Esophagus squamous epithelium (tissue), 5 donors: ENCODE data around the gene ARHGAP32. TPM values are rescaled to one million over a fixed set of nuclear protein-coding genes. Genes with fewer than 3 reads are reported as not detected.
"Not testable (repeated sequence)": the region's sequence is repeated elsewhere in the genome, so short reads cannot be mapped to it uniquely, and the experiment has no call there.

Experiments
- DNase-seq: peaks from one replicate; lab custom pipeline; 2025; lab: John Stamatoyannopoulos, UW
- H3K27ac ChIP-seq, 4 donors: fragments of 200-600 bp; sonication (generic); one replicate each; pipeline ENCODE4 v1.5.1; 2016 to 2019; ENCODE audit warnings: mild to moderate bottlenecking in 1 of 4
- H3K27me3 ChIP-seq, 4 donors: fragments of 200-600 bp; sonication (generic); 1 replicate in 3 of 4; 2 replicates in 1 of 4; pipeline versions ENCODE4 v1.5.1 to v1.6.0; 2017 to 2021; ENCODE audit warnings: antibody characterized with exemption in 1 of 4
- H3K36me3 ChIP-seq, 3 donors: fragments of 200-600 bp; sonication (generic); one replicate each; pipeline ENCODE4 v1.5.1; 2016 to 2019
- H3K4me1 ChIP-seq, 3 donors: fragments of 200-600 bp; sonication (generic); one replicate each; pipeline ENCODE4 v1.5.1; 2017 to 2019
- H3K4me3 ChIP-seq, 4 donors: fragments of 200-600 bp; sonication (generic); 1 replicate in 3 of 4; 2 replicates in 1 of 4; pipeline ENCODE4 v1.5.1; 2016 to 2019; ENCODE audit warnings: mild to moderate bottlenecking in 2 of 4, moderate library complexity in 1 of 4
- H3K9me3 ChIP-seq, 3 donors: fragments of 200-600 bp; sonication (generic); one replicate each; pipeline ENCODE4 v1.5.1; 2016 to 2019
- CTCF ChIP-seq, 6 experiments: fragments of 450-650 bp in 4 of 6; fragments of 200-600 bp in 2 of 6; sonication (generic) in 2 of 6; IDR thresholded peaks; one replicate each; pipeline ENCODE4 v1.5.1; 2016 to 2019; ENCODE audit warnings: antibody characterized with exemption in 6 of 6, mild to moderate bottlenecking in 4 of 6, moderate library complexity in 4 of 6
- POLR2A ChIP-seq, 4 donors: fragments of 450-650 bp; IDR thresholded peaks; one replicate each; pipeline ENCODE4 v1.6.1; 2017; ENCODE audit warnings: antibody characterized with exemption in 4 of 4, mild to moderate bottlenecking in 4 of 4, moderate library complexity in 3 of 4
- WGBS, 2 donors: methylation state at CpG; one replicate each; pipeline ENCODE4 v1.1.5; 2018; 5-methylcytosine and 5-hydroxymethylcytosine counted together
- intact Hi-C: fragments of 100-400 bp; cut with DNase I; formaldehyde crosslinking; loops from one replicate; pipeline ENCODE4 v1.15.0; 2022
- total RNA-seq, 4 donors: library from RNA; depleted of rRNA; stranded (reverse); fragments of >200 nt; gene quantifications; one replicate each; pipeline ENCODE4 v1.1.0, GENCODE V29; 2016
- donor health status: DM: yes; HTN: yes; CAD: no.

Gene ARHGAP32
- total RNA-seq, 4 donors from 2014 or later: 33.5 to 73.6 (median 61.0) TPM

GRCh38 chr11:129006161-129006560 is 186.0 kb downstream of the ARHGAP32 start:
- peaks cover 0 to 7% (median 0%) of the 10 kb centered on the region in 3 donors for H3K36me3 ChIP-seq
- intact Hi-C loops: no loop called here
- no peaks in the 10 kb centered on the region for H3K9me3 ChIP-seq
- TF ChIP-seq CTCF (IDR thresholded peaks at IDR 0.05): no peak
- TF ChIP-seq POLR2A (IDR thresholded peaks at IDR 0.05): no peak
- 76 to 77% methylated on average over 4 of the region's 4 CpGs for WGBS, 2 donors
- H3K4me1 ChIP-seq: peaks cover 0 to 20% (median 0%) of the 10 kb centered on the region in 3 donors
- no peak overlapping the region for H3K4me3 ChIP-seq
- no peak overlapping the region for H3K27ac ChIP-seq
- DNase-seq: no peak
- H3K27me3 ChIP-seq: no peaks in the 10 kb centered on the region

GRCh38 chr11:128999165-128999564 is 193.0 kb downstream of the ARHGAP32 start:
- Histone ChIP-seq H3K36me3 (peaks cover 0 to 56% (median 0%) of the 10 kb centered on the region in 3 donors), H3K9me3 (peaks cover 0 to 17% (median 0%) of the 10 kb centered on the region in 3 donors)
- DNase-seq, H3K4me1 ChIP-seq, intact Hi-C loops, H3K27ac ChIP-seq, H3K27me3 ChIP-seq, H3K4me3 ChIP-seq: not testable (repeated sequence)
- 95 to 97% methylated on average over 8 of the region's 8 CpGs for WGBS, 2 donors

GRCh38 chr11:128988242-128988970 is 203.7 kb downstream of the ARHGAP32 start:
- DNase-seq: no peak
- no peaks in the 10 kb centered on the region for H3K27me3 ChIP-seq
- intact Hi-C loops: no loop called here
- no peaks in the 10 kb centered on the region for H3K9me3 ChIP-seq
- peaks cover 0 to 66% (median 0%) of the 10 kb centered on the region in 3 donors for H3K36me3 ChIP-seq
- H3K27ac ChIP-seq: no peak overlapping the region
- no peaks in the 10 kb centered on the region for H3K4me1 ChIP-seq
- no peak overlapping the region for H3K4me3 ChIP-seq
- TF ChIP-seq CTCF (IDR thresholded peaks at IDR 0.05) (no peak), POLR2A (IDR thresholded peaks at IDR 0.05) (no peak)

GRCh38 chr11:128985880-128986279 is 206.2 kb downstream of the ARHGAP32 start:
- no peak overlapping the region for H3K27ac ChIP-seq
- no peaks in the 10 kb centered on the region for H3K4me1 ChIP-seq
- no peak for DNase-seq
- peaks cover 0 to 83% (median 0%) of the 10 kb centered on the region in 3 donors for H3K36me3 ChIP-seq
- no peaks in the 10 kb centered on the region for H3K27me3 ChIP-seq
- intact Hi-C loops: no loop called here
- H3K9me3 ChIP-seq: no peaks in the 10 kb centered on the region
- WGBS, 2 donors: 74 to 79% methylated on average over 5 of the region's 5 CpGs
- no peak overlapping the region for H3K4me3 ChIP-seq
- TF ChIP-seq POLR2A (IDR thresholded peaks at IDR 0.05) (no peak), CTCF (IDR thresholded peaks at IDR 0.05) (no peak)

GRCh38 chr11:128983023-128983422 is 209.1 kb downstream of the ARHGAP32 start:
- no peak for DNase-seq
- Histone ChIP-seq H3K27ac (no peak overlapping the region), H3K9me3 (no peaks in the 10 kb centered on the region), H3K27me3 (no peaks in the 10 kb centered on the region), H3K4me1 (no peaks in the 10 kb centered on the region), H3K36me3 (peaks cover 0 to 94% (median 4%) of the 10 kb centered on the region in 3 donors), H3K4me3 (no peak overlapping the region)
- WGBS, 2 donors: 88 to 92% methylated on average over 8 of the region's 8 CpGs
- TF ChIP-seq POLR2A (IDR thresholded peaks at IDR 0.05): no peak
- no peak for TF ChIP-seq CTCF (IDR thresholded peaks at IDR 0.05)
- intact Hi-C loops: no loop called here
